Endometrial microvascular endothelial cells (primary cell): Measurements from ENCODE around the gene CCL26. TPM values are rescaled to one million over a fixed set of nuclear protein-coding genes. Genes with fewer than 3 reads are reported as not detected.
"Not testable (repeated sequence)": the region's sequence is repeated elsewhere in the genome, so short reads cannot be mapped to it uniquely, and the experiment has no call there.

ENCODE experiments used
- in situ Hi-C: cut with HindIII; loops from 2 replicates; pipeline ENCODE4 v1.10.0; 2017; ENCODE audit warnings: low sequenced_read_pairs, low pct_unique_long_range_greater_than_20kb; ENCODE audit errors: inconsistent ontology term
- total RNA-seq: library from RNA; depleted of rRNA; stranded (reverse); fragments of >200 nt; gene quantifications from one replicate; pipeline ENCODE4 v1.2.3, GENCODE V29; 2015; ENCODE audit errors: inconsistent ontology term

Gene CCL26
- total RNA-seq, 1 donor from 2014 or later = not detected

GRCh38 chr7:75756206-75756990 lies 15.6 kb downstream of the CCL26 start:
- in situ Hi-C loops = no loop called here

GRCh38 chr7:75743455-75743859 lies 28.6 kb downstream of the CCL26 start:
- in situ Hi-C loops = no loop called here

- in situ Hi-C loops = no loop called here
Measured at GRCh38 chr7:75740846-75741497, 31.0 kb downstream of the CCL26 start.

- in situ Hi-C loops = no loop called here
Measured at GRCh38 chr7:75739796-75740672, 32.0 kb downstream of the CCL26 start.

GRCh38 chr7:75738975-75739795 lies 32.8 kb downstream of the CCL26 start:
- in situ Hi-C loops = no loop called here

- in situ Hi-C loops = no loop called here
Measured at GRCh38 chr7:75738604-75738974, 33.4 kb downstream of the CCL26 start, which contains the start of gene HIP1. Gene HIP1 (minus strand): TSS chr7:75738941. CDS start chr7:75738920, 21 bp downstream.

- in situ Hi-C loops = no loop called here
Measured at GRCh38 chr7:75737856-75738603, 34.0 kb downstream of the CCL26 start.

- in situ Hi-C loops = no loop called here
Measured at GRCh38 chr7:75735581-75736350, 36.2 kb downstream of the CCL26 start.

GRCh38 chr7:75734586-75735458 lies 37.2 kb downstream of the CCL26 start:
- in situ Hi-C loops = no loop called here

- in situ Hi-C loops = no loop called here
Measured at GRCh38 chr7:75732764-75733630, 39.0 kb downstream of the CCL26 start.

GRCh38 chr7:75732016-75732521 lies 39.9 kb downstream of the CCL26 start:
- in situ Hi-C loops = no loop called here

- in situ Hi-C loops = no loop called here
Measured at GRCh38 chr7:75729851-75730274, 42.1 kb downstream of the CCL26 start.

- in situ Hi-C loops = no loop called here
Measured at GRCh38 chr7:75727881-75728593, 44.0 kb downstream of the CCL26 start.

- in situ Hi-C loops = not testable (repeated sequence)
Measured at GRCh38 chr7:75727351-75727750, 44.7 kb downstream of the CCL26 start.

- in situ Hi-C loops = no loop called here
Measured at GRCh38 chr7:75725306-75725705, 46.7 kb downstream of the CCL26 start.
